Stomach smooth muscle (tissue), 2 donors: ENCODE data around the gene FAM240B.

Experiments used
- H3K27ac ChIP-seq: one replicate; pipeline ENCODE4 v1.7.0; 2013; ENCODE audit warnings: mild to moderate bottlenecking, low read length, inconsistent platforms
- H3K27me3 ChIP-seq, 2 donors: one replicate each; pipeline ENCODE4 v1.7.0; 2013; ENCODE audit warnings: low read length in 2 of 2; ENCODE audit not compliant: insufficient read depth in 2 of 2, control insufficient read depth in 1 of 2
- H3K36me3 ChIP-seq, 2 donors: one replicate each; pipeline ENCODE4 v1.7.0; 2013; ENCODE audit warnings: low read length in 2 of 2; ENCODE audit not compliant: control insufficient read depth in 2 of 2, insufficient read depth in 2 of 2
- H3K4me1 ChIP-seq: one replicate; pipeline ENCODE4 v1.7.0; 2013; ENCODE audit warnings: low read length; ENCODE audit not compliant: control insufficient read depth, insufficient read depth
- H3K4me3 ChIP-seq, 2 donors: one replicate each; pipeline ENCODE4 v1.7.0; 2013; ENCODE audit warnings: low read length in 2 of 2
- H3K9ac ChIP-seq, 2 donors: one replicate each; pipeline ENCODE4 v1.7.0; 2013; ENCODE audit warnings: low read length in 2 of 2, mild to moderate bottlenecking in 1 of 2
- H3K9me3 ChIP-seq, 2 donors: one replicate each; pipeline ENCODE4 v1.7.0; 2013; ENCODE audit warnings: low read length in 2 of 2; ENCODE audit not compliant: control insufficient read depth in 2 of 2
- donor health status: healthy.
- donor health status: Pancreatic carcinoma.

The FAM240B gene

DNA sequence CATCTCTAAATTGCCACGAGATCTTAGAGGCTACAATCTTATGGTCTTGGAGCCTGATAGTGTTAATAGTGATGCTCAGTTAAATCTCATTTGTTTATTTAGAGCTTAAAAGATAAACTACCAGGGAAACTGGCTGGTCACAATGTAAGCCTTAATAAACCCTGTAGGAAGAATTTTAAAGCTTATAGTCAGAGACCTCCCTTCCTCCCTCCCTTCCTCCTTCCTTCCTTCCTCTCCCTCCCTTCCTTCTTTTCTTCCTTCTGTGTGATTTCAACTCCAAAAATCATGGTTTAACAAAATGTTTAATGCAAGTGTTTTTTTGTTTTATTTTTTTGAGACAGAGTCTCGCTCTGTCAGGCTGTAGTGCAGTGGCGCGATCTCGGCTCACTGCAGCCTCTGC lies 14.9 kb upstream of the FAM240B start:
- Histone ChIP-seq H3K9me3 (peaks cover 0 to 3% of the 10 kb centered on the region in 2 donors), H3K36me3 (no peaks in the 10 kb centered on the region), H3K4me1 (no peaks in the 10 kb centered on the region), H3K4me3 (no peak overlapping the region), H3K27ac (no peak overlapping the region), H3K27me3 (peaks cover 0 to 2% of the 10 kb centered on the region in 2 donors), H3K9ac (no peak overlapping the region)

DNA sequence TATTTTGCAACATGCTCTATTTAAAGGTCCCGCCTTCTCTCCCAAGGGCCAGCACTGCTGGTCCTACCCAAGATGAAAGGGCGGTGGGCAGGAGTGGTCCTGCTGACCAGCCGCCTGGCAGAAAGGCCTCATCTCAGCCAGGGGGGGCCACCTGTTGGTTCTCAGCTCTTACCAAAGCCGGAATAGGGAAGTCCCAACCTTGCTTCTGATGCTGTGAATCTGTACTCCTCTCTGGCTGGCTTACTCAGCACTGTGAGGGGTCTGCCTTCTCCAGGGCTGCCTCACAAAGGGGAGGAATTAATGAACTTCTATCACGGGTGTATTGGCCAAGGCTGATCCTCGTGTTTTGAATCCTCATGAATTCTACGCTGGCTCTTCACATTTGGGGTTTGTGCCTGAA lies 13.6 kb upstream of the FAM240B start:
- no peaks in the 10 kb centered on the region for H3K4me1 ChIP-seq

DNA sequence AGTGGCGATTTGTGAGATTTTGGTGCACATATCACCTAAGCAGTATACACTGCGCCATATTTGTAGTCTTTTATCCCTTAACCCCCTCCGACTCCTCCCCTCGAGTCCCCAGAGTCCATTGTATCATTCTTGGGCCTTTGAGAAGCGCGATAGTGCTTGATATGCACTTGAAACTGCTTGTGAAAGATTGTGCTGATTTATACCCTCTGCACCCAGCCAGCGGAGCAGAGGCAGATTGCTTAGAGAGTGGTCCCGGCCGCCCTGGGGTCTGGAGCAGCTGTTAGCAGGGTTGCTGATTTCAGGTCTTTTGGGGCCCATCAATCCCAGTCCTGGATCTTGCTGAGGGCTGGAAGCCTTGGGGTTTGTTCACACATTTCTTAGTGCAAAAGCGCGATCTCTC lies 13.0 kb upstream of the FAM240B start:
- Histone ChIP-seq H3K36me3 (no peaks in the 10 kb centered on the region), H3K4me1 (no peaks in the 10 kb centered on the region), H3K4me3 (no peak overlapping the region), H3K27me3 (no peaks in the 10 kb centered on the region), H3K9ac (no peak overlapping the region), H3K27ac (no peak overlapping the region), H3K9me3 (peaks cover 0 to 3% of the 10 kb centered on the region in 2 donors)

More for the DNA sequence above, 13.6 kb upstream of the FAM240B start:
- Histone ChIP-seq H3K27me3 (peaks cover 0 to 2% of the 10 kb centered on the region in 2 donors), H3K27ac (no peak overlapping the region), H3K36me3 (no peaks in the 10 kb centered on the region), H3K9ac (no peak overlapping the region), H3K4me3 (no peak overlapping the region), H3K9me3 (peaks cover 0 to 3% of the 10 kb centered on the region in 2 donors)

DNA sequence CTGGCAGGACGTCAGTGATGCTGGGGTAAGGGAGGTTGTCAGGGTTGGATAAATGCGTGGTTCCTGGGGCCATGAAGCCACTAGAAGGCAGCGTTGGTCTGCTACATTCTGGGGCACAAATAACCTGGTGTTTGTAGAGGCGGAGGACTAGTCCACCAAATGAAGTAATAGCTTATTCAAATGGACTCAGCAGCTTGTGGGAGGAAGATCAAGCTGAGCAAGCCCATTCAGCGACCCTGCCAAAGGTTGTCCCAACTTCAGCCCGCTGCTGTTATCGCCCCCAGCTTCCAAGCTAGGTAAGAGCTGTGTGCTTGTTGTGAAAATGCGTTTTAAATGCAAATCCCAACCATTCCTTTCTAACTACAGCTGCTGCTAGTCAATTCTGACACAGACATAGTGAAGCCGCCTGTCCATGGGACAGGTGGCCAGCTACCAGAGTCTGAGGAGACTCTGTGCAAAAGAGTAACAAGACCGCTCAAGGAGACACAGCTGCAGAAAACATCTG lies 7.6 kb upstream of the FAM240B start:
- H3K4me1 ChIP-seq = no peaks in the 10 kb centered on the region
- H3K9ac ChIP-seq = no peak overlapping the region
- H3K27ac ChIP-seq = no peak overlapping the region
- H3K9me3 ChIP-seq = peaks cover 0 to 3% of the 10 kb centered on the region in 2 donors
- H3K27me3 ChIP-seq = no peaks in the 10 kb centered on the region
- no peaks in the 10 kb centered on the region for H3K36me3 ChIP-seq
- no peak overlapping the region for H3K4me3 ChIP-seq

DNA sequence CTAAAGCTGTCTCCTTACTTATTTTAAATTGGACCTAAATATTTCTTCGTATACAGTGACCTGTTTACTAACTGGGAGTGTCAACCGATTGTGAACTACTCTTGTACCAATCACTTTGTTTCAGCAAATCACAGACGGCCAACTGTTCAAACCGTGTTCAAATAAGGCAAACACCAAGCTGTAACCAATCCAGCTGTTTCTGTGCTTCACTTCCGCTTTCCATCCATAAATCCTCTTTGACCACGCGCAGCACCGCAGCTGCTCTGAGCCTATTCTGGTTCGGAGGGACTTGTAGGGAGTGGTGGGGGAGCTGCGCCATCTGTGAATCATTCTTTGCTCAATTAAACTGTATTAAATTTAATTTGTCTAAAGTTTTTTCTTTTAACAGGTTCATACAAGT lies 4.8 kb upstream of the FAM240B start:
- Histone ChIP-seq H3K4me3 (no peak overlapping the region), H3K27me3 (no peaks in the 10 kb centered on the region), H3K36me3 (no peaks in the 10 kb centered on the region), H3K9ac (no peak overlapping the region), H3K9me3 (no peaks in the 10 kb centered on the region), H3K27ac (no peak overlapping the region), H3K4me1 (no peaks in the 10 kb centered on the region)

DNA sequence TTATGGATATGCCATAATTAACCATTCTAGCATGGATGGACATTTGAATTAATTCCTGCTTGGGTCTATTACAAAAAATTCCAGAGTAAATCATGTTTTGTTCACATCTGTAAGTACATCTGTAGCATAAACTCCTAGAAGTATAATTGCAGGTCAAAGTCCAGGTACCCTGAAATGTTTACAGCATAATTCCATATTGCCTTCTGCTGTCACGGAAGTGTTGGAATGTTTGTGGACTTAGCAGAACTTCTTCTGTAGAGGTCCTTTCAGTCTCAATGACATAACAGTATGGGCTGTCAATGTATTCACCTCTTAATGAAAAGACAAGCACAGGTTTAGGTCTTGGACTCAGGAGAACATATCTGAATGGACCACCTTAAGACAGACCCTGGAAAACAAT lies 1.8 kb downstream of the FAM240B start:
- Histone ChIP-seq H3K27ac (no peak overlapping the region), H3K4me3 (no peak overlapping the region), H3K4me1 (no peaks in the 10 kb centered on the region), H3K9me3 (no peaks in the 10 kb centered on the region), H3K36me3 (no peaks in the 10 kb centered on the region), H3K9ac (no peak overlapping the region), H3K27me3 (no peaks in the 10 kb centered on the region)

DNA sequence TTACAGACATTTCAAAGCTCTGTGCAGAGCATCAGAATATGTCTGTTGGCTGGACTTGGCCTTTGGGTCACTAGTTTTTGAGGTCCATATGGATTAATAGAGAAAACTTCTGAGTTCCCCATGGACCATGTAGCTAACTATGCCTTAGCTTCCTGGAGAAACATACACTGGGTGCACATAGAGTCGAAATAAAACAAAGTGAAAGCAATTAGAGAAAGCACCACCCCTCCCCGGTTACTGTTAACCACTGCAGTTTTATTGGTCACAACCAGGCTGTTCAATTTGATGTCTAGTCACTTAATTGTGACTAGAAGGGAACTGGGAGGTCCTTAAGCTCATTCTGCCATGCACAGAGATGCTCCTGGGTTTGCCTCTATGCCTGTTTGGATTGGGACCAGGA lies 4.2 kb downstream of the FAM240B start:
- Histone ChIP-seq H3K4me1 (no peaks in the 10 kb centered on the region), H3K27me3 (peaks cover 0 to 2% of the 10 kb centered on the region in 2 donors), H3K4me3 (no peak overlapping the region), H3K9me3 (no peaks in the 10 kb centered on the region), H3K36me3 (no peaks in the 10 kb centered on the region), H3K9ac (no peak overlapping the region), H3K27ac (no peak overlapping the region)

DNA sequence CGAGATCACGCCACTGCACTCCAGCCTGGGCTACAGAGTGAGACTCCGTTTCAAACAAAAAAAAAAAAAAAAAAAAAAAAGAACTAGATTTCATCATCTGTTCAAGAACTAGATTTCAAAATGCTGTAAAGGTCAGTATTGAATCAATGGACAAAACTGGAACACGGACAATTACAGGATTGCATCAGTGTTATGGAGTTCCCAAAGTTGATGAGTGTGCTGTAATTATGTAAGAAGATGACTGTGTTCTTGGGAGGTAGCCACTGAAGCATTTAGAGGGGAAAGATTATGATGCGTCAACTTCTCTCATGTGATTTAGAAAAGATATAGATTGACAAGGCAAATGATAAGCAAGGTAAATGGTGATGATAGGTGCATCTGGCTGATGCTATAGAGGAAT lies 6.5 kb downstream of the FAM240B start:
- Histone ChIP-seq H3K27me3 (peaks cover 0 to 2% of the 10 kb centered on the region in 2 donors), H3K27ac (no peak overlapping the region), H3K36me3 (no peaks in the 10 kb centered on the region), H3K4me3 (no peak overlapping the region), H3K9me3 (no peaks in the 10 kb centered on the region), H3K4me1 (no peaks in the 10 kb centered on the region), H3K9ac (no peak overlapping the region)

DNA sequence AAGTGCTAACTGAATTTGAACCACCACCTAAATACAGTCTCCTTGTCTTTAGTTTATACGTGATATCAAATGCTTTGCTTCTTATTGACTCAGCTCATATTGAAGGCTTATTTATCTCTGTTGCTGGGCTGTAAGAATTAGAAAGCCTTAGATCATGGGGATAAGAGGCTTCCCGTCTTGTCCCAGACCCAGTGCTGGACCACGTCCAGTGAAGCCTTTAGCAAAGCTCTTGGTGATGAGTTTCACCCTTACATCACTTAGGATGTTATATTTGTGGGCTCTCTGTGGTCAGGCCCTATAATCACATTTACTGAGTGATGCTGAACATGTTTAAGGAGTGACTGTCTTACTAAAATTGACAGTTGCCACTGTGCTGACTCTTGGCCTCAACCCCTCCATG lies 11.2 kb downstream of the FAM240B start:
- Histone ChIP-seq H3K9me3 (no peaks in the 10 kb centered on the region), H3K27me3 (peaks cover 0 to 10% of the 10 kb centered on the region in 2 donors), H3K9ac (no peak overlapping the region), H3K4me3 (no peak overlapping the region), H3K4me1 (no peaks in the 10 kb centered on the region), H3K27ac (no peak overlapping the region), H3K36me3 (no peaks in the 10 kb centered on the region)

DNA sequence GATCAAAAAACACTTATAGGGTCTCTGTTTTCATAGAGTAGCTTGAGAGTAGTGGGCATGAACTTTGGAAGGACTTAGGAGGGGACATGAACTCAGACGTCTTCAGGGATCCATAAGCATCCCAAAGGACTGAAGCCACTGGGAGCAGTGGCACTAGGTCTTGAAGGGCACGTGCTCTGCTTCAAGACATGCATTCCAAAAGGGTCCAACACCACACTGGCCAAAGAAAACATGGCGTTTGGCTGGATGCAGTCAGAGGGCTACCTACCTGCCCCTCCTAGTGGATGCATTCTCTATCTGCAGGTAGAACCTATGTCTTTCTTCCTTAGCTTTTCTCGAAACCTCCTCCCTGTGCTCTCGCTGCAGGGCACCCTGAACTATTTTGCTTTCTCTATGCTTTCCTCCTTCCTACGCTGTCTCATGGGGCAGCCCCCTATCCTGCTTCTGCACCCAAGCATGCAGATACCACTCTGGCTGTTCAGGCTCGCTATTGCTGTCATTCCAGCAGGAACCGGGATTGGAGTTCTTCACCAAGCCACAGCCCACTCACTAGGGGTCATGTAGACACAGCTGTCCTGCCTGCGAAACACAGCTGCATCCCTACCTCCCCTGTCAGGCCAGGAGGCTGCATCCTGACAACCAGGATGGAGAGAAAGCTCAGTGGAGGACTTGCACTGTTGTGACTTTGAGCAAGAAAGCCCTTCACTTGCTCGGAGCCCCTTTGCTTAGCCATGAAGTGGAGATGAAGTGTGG lies 11.9 kb downstream of the FAM240B start:
- H3K9me3 ChIP-seq = no peaks in the 10 kb centered on the region
- H3K36me3 ChIP-seq = no peaks in the 10 kb centered on the region
- H3K4me3 ChIP-seq = no peak overlapping the region
- H3K27ac ChIP-seq = no peak overlapping the region
- peaks cover 0 to 10% of the 10 kb centered on the region in 2 donors for H3K27me3 ChIP-seq
- H3K9ac ChIP-seq = no peak overlapping the region
- H3K4me1 ChIP-seq = no peaks in the 10 kb centered on the region

DNA sequence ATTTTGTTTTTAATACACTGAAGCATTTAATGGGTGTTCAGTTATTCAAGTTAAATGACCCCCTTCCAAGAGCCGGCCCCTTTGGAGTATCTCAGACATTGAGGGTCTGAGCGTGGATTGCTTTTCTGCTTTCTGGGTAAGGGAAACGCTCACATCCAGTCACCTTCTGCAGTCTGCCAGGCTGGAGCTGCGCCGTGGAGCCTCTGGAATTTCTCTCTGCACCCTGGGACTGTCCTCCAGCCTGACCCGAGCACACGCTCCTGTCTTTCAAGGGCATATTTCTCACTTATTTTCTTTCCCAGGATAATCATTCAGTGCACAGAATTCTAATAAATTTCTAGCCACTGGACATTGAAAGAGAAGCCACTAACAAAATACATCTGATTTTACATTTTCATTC lies 13.4 kb downstream of the FAM240B start:
- peaks cover 0 to 10% of the 10 kb centered on the region in 2 donors for H3K27me3 ChIP-seq
- no peaks in the 10 kb centered on the region for H3K36me3 ChIP-seq
- H3K9me3 ChIP-seq = no peaks in the 10 kb centered on the region
- no peak overlapping the region for H3K27ac ChIP-seq
- H3K4me1 ChIP-seq = no peaks in the 10 kb centered on the region
- H3K9ac ChIP-seq = no peak overlapping the region
- H3K4me3 ChIP-seq = no peak overlapping the region
